OCI-LY1 (cell line): Measurements from ENCODE around the gene APH1B.

Experiments
- H2AFZ ChIP-seq: fragments of 200-600 bp; sonication (generic), shearing (Covaris generic); 2 replicates; pipeline ENCODE4 v1.6.0; 2014; ENCODE audit warnings: antibody characterized with exemption, mild to moderate bottlenecking, low read length
- H3F3A ChIP-seq: fragments of 200-600 bp; sonication (generic), shearing (Covaris generic); 2 replicates; pipeline ENCODE4 v1.6.0; 2014; ENCODE audit warnings: mild to moderate bottlenecking, antibody characterized with exemption, low read length, moderate library complexity; ENCODE audit not compliant: insufficient read depth
- H3K27ac ChIP-seq: fragments of 200-600 bp; sonication (generic); 2 replicates; pipeline ENCODE4 v1.5.1; 2014; ENCODE audit warnings: low read length, mixed run types, mild to moderate bottlenecking, low read depth; ENCODE audit not compliant: poor library complexity, severe bottlenecking
- H3K27me3 ChIP-seq: fragments of 200-600 bp; sonication (generic); 2 replicates; pipeline ENCODE4 v1.6.0; 2014; ENCODE audit warnings: antibody characterized with exemption, mild to moderate bottlenecking, low read length, moderate library complexity; ENCODE audit not compliant: insufficient read depth
- H3K36me3 ChIP-seq: fragments of 200-600 bp; sonication (generic); 2 replicates; pipeline ENCODE4 v1.6.1; 2014; ENCODE audit warnings: mild to moderate bottlenecking, antibody characterized with exemption, low read length, moderate library complexity, mixed read lengths; ENCODE audit not compliant: insufficient read depth
- H3K4me1 ChIP-seq: fragments of 200-600 bp; sonication (generic); 2 replicates; pipeline ENCODE4 v1.5.1; 2014; ENCODE audit warnings: mild to moderate bottlenecking, low read length, moderate library complexity; ENCODE audit not compliant: insufficient read depth, severe bottlenecking
- H3K4me2 ChIP-seq: fragments of 200-600 bp; sonication (generic), shearing (Covaris generic); 2 replicates; pipeline ENCODE4 v1.6.1; 2014; ENCODE audit warnings: low read length
- H3K4me3 ChIP-seq: fragments of 200-600 bp; sonication (generic); 2 replicates; pipeline ENCODE4 v1.5.1; 2014; ENCODE audit warnings: low read length, low read depth, mild to moderate bottlenecking, mixed read lengths; ENCODE audit not compliant: poor library complexity, severe bottlenecking
- H3K79me2 ChIP-seq: fragments of 200-600 bp; shearing (Covaris generic); 2 replicates; pipeline ENCODE4 v1.6.1; 2016; ENCODE audit warnings: mixed run types, low read length, mixed read lengths; ENCODE audit not compliant: insufficient read depth
- H3K9ac ChIP-seq: fragments of 200-600 bp; sonication (generic), shearing (Covaris generic); 2 replicates; pipeline ENCODE4 v1.6.1; 2014; ENCODE audit warnings: mild to moderate bottlenecking, low read length, mixed read lengths
- H3K9me2 ChIP-seq: fragments of 200-600 bp; sonication (generic), shearing (Covaris generic); 2 replicates; pipeline ENCODE4 v1.6.1; 2014; ENCODE audit warnings: low read depth, mild to moderate bottlenecking, low read length, mixed read lengths
- H3K9me3 ChIP-seq: fragments of 200-600 bp; shearing (Covaris generic); 2 replicates; pipeline ENCODE4 v1.6.1; 2014; ENCODE audit warnings: low read length, mixed read lengths
- H4K20me1 ChIP-seq: fragments of 200-600 bp; sonication (generic), shearing (Covaris generic); 2 replicates; pipeline ENCODE4 v1.6.0; 2016; ENCODE audit warnings: mild to moderate bottlenecking, low read length; ENCODE audit not compliant: insufficient read depth
- CTCF ChIP-seq: fragments of 200-600 bp; sonication (generic), shearing (Covaris generic); IDR thresholded peaks from 2 replicates; pipeline ENCODE4 v1.5.1; 2017; ENCODE audit warnings: mild to moderate bottlenecking, antibody characterized with exemption, low read length, moderate library complexity, mixed read lengths
- EZH2 ChIP-seq: fragments of 200-600 bp; sonication (generic), shearing (Covaris generic); IDR thresholded peaks from 2 replicates; pipeline ENCODE4 v1.8.0; 2017; ENCODE audit warnings: borderline replicate concordance, mixed run types, mild to moderate bottlenecking, antibody characterized with exemption, low read length, moderate library complexity, mixed read lengths

The APH1B gene

GRCh38 chr15:63241316-63241715 lies 36.1 kb upstream of the APH1B start:
- Histone ChIP-seq H3K9ac (no peak overlapping the region), H3K27me3 (no peaks in the 10 kb centered on the region), H3K4me2 (no peak overlapping the region), H3K27ac (no peak overlapping the region), H3K4me1 (no peaks in the 10 kb centered on the region), H3F3A (no peaks in the 10 kb centered on the region), H3K4me3 (no peak overlapping the region), H3K9me3 (no peaks in the 10 kb centered on the region), H2AFZ (no peak overlapping the region), H3K36me3 (peaks cover 15% of the 10 kb centered on the region), H3K79me2 (peaks cover 10% of the 10 kb centered on the region), H4K20me1 (no peaks in the 10 kb centered on the region), H3K9me2 (no peaks in the 10 kb centered on the region)
- TF ChIP-seq EZH2: no peak
- TF ChIP-seq CTCF: no peak

- Histone ChIP-seq H3K4me1 (no peaks in the 10 kb centered on the region), H3K9me3 (no peaks in the 10 kb centered on the region), H2AFZ (no peak overlapping the region), H4K20me1 (no peaks in the 10 kb centered on the region), H3K9ac (no peak overlapping the region), H3F3A (no peaks in the 10 kb centered on the region), H3K79me2 (peaks cover 7% of the 10 kb centered on the region), H3K27ac (no peak overlapping the region), H3K4me2 (no peak overlapping the region), H3K27me3 (no peaks in the 10 kb centered on the region), H3K36me3 (peaks cover 24% of the 10 kb centered on the region), H3K9me2 (no peaks in the 10 kb centered on the region), H3K4me3 (no peak overlapping the region)
- no peak for TF ChIP-seq EZH2
These were observed 34.3 kb upstream of the APH1B start for GRCh38 chr15:63243101-63243500.

- no peak overlapping the region for H3K4me3 ChIP-seq
- no peak overlapping the region for H3K4me2 ChIP-seq
- no peaks in the 10 kb centered on the region for H4K20me1 ChIP-seq
- no peaks in the 10 kb centered on the region for H3K9me3 ChIP-seq
- TF ChIP-seq CTCF: no peak
- no peak for TF ChIP-seq EZH2
- no peaks in the 10 kb centered on the region for H3K9me2 ChIP-seq
- no peak overlapping the region for H2AFZ ChIP-seq
- no peak overlapping the region for H3K9ac ChIP-seq
- no peaks in the 10 kb centered on the region for H3F3A ChIP-seq
- H3K27me3 ChIP-seq: no peaks in the 10 kb centered on the region
- no peak overlapping the region for H3K27ac ChIP-seq
- H3K4me1 ChIP-seq: no peaks in the 10 kb centered on the region
- peaks cover 24% of the 10 kb centered on the region for H3K36me3 ChIP-seq
- H3K79me2 ChIP-seq: peaks cover 5% of the 10 kb centered on the region
These were observed 33.6 kb upstream of the APH1B start for GRCh38 chr15:63243776-63244175.

- Histone ChIP-seq H3K9me3 (no peaks in the 10 kb centered on the region), H3K27me3 (no peaks in the 10 kb centered on the region), H3K9me2 (no peaks in the 10 kb centered on the region), H3K79me2 (peaks cover 5% of the 10 kb centered on the region; the same call in 1 of the 2 replicates), H4K20me1 (no peaks in the 10 kb centered on the region), H3F3A (no peaks in the 10 kb centered on the region), H3K4me2 (no peak overlapping the region), H3K9ac (no peak overlapping the region), H3K4me1 (no peaks in the 10 kb centered on the region), H2AFZ (no peak overlapping the region), H3K36me3 (peaks cover 24% of the 10 kb centered on the region), H3K4me3 (no peak overlapping the region), H3K27ac (no peak overlapping the region)
- TF ChIP-seq EZH2 (no peak), CTCF (no peak)
These were observed 33.0 kb upstream of the APH1B start for GRCh38 chr15:63244399-63244798.
